Measurements from ENCODE around the gene RASSF8.

- TF ChIP-seq, protein P1, sequence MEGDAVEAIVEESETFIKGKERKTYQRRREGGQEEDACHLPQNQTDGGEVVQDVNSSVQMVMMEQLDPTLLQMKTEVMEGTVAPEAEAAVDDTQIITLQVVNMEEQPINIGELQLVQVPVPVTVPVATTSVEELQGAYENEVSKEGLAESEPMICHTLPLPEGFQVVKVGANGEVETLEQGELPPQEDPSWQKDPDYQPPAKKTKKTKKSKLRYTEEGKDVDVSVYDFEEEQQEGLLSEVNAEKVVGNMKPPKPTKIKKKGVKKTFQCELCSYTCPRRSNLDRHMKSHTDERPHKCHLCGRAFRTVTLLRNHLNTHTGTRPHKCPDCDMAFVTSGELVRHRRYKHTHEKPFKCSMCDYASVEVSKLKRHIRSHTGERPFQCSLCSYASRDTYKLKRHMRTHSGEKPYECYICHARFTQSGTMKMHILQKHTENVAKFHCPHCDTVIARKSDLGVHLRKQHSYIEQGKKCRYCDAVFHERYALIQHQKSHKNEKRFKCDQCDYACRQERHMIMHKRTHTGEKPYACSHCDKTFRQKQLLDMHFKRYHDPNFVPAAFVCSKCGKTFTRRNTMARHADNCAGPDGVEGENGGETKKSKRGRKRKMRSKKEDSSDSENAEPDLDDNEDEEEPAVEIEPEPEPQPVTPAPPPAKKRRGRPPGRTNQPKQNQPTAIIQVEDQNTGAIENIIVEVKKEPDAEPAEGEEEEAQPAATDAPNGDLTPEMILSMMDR (IDR thresholded peaks at IDR 0.05; ENCODE audit: low read depth, low read length), result no peak
- no peak for TF ChIP-seq POLR2A (IDR thresholded peaks at IDR 0.05; ENCODE audit: extremely low read depth, insufficient read length)
These were observed 43.0 kb downstream of the RASSF8 start for GRCh38 chr12:26001530-26001929.
